ENCODE measurements around the gene MED12.

Gene MED12

DNA sequence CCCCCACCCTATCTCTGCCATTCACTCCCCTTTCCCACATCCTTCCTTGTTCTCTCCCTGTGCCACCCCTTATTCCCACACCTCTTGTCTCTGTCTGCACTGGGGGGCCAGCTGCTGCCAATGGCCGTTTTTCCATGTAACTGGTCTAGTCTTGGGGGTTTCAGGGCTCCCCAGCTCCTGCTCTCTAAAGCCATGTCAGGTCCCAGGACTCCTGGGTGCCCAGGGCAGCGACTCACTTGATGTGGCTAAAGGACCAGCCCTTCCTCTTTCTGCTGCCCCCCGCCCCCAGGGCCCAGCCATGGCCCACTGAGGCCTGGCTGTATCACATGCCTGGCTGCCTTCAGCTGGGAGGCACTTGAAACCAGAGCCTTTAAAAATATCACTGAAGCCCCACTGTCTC is 36.2 kb downstream of the MED12 start:
- H3K4me3 ChIP-seq (ENCODE audit: low read depth, low read length): no peak overlapping the region
- TF ChIP-seq, protein P1, sequence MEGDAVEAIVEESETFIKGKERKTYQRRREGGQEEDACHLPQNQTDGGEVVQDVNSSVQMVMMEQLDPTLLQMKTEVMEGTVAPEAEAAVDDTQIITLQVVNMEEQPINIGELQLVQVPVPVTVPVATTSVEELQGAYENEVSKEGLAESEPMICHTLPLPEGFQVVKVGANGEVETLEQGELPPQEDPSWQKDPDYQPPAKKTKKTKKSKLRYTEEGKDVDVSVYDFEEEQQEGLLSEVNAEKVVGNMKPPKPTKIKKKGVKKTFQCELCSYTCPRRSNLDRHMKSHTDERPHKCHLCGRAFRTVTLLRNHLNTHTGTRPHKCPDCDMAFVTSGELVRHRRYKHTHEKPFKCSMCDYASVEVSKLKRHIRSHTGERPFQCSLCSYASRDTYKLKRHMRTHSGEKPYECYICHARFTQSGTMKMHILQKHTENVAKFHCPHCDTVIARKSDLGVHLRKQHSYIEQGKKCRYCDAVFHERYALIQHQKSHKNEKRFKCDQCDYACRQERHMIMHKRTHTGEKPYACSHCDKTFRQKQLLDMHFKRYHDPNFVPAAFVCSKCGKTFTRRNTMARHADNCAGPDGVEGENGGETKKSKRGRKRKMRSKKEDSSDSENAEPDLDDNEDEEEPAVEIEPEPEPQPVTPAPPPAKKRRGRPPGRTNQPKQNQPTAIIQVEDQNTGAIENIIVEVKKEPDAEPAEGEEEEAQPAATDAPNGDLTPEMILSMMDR (IDR thresholded peaks at IDR 0.05; ENCODE audit: low read depth, low read length): no peak
- DNase-seq (ENCODE audit: low read depth, low spot score): no peak
- in situ Hi-C loops (cut with HindIII; ENCODE audit: low sequenced_read_pairs): no loop called here

DNA sequence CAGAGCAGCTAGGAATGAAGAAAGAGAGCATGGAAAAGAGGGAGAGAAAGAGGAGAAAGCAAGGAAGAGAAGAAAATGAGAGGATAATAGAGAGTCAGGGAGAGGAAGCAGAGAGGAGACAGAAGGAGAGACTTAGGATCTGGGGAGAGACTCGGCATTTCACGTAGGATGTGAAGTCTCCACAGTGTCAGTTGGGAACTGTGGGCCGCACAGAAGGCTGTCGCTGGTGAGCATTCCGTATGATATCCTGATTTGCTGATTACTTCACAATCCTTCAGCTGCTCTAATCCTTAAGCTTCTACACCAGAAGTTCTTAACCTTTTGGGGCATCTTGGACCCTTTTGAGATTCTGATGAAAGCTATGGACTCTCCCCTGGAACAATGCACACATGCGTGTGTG is 40.2 kb downstream of the MED12 start:
- in situ Hi-C loops (cut with HindIII; ENCODE audit: low sequenced_read_pairs): no loop called here
- no peak for DNase-seq (ENCODE audit: low read depth, low spot score)
- H3K4me3 ChIP-seq (ENCODE audit: low read depth, low read length): no peak overlapping the region
- TF ChIP-seq, protein P1 (IDR thresholded peaks at IDR 0.05; ENCODE audit: low read depth, low read length): no peak

DNA sequence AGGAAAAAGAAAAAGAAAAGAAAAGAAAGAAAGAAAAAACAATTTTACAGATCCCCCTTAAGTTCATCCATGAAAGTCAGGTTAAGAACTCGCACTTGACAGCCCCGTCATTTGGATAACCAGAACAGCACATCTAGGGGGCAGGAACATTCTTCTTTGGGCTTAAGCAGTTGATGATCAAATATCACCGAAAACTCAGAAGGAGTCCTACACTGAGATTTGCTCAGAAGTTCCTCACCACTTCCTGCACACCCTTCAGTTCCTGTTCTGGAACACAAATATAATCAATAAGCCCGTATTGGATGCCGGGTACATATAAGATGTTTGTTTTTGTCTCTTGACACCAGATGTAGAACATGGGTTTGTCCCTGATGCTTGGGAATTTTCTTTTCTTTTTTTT is 40.9 kb downstream of the MED12 start:
- DNase-seq (ENCODE audit: low read depth, low spot score): no peak
- TF ChIP-seq, protein P1 (IDR thresholded peaks at IDR 0.05; ENCODE audit: low read depth, low read length): no peak
- no peak overlapping the region for H3K4me3 ChIP-seq (ENCODE audit: low read depth, low read length)
- in situ Hi-C loops (cut with HindIII; ENCODE audit: low sequenced_read_pairs): no loop called here

DNA sequence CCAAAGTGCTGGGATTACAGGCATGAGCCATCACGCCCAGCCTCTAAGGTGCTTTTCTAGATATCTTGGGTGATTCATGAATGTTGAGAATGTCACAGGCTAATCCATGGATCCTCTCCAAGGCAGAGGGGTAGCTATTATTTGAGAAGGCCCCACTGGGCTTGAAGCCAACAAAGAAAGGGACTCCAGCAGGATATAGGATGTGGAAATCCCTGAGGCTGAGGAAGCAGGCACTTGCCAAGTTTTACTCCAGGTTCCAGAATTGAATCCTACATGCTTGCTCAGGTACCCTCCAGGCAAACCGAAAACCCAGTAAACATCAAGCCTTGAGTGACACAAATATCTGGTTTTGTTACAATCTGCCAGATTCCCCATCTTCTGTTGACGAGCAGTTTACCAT is 42.1 kb downstream of the MED12 start:
- H3K4me3 ChIP-seq (ENCODE audit: low read depth, low read length): no peak overlapping the region
- TF ChIP-seq, protein P1 (IDR thresholded peaks at IDR 0.05; ENCODE audit: low read depth, low read length): no peak
- no peak for DNase-seq (ENCODE audit: low read depth, low spot score)

DNA sequence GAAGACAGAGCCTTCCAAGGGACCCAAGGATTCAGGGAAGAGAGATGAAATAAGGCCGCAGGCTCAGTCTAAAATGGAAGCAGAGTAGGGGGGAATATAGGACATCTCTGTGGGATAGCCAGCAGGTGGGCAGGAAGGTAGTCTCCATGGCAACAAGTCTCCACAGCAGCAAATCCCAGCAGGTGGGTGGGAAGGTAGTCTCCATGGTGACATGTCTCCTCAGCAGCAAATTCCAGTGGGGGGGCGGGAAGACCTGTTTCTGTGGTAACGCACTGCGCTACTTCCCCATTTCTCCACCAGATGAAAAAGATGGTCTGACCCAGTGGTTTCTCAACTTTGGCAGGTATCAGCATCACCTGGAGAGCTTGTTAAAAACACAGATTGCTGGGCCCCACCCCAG is 44.6 kb downstream of the MED12 start:
- TF ChIP-seq, protein P1 (IDR thresholded peaks at IDR 0.05; ENCODE audit: low read depth, low read length): no peak
- H3K4me3 ChIP-seq (ENCODE audit: low read depth, low read length): no peak overlapping the region
- in situ Hi-C loops (cut with HindIII; ENCODE audit: low sequenced_read_pairs): no loop called here

More for the DNA sequence above, 42.1 kb downstream of the MED12 start:
- in situ Hi-C loops (cut with HindIII; ENCODE audit: low sequenced_read_pairs): no loop called here

DNA sequence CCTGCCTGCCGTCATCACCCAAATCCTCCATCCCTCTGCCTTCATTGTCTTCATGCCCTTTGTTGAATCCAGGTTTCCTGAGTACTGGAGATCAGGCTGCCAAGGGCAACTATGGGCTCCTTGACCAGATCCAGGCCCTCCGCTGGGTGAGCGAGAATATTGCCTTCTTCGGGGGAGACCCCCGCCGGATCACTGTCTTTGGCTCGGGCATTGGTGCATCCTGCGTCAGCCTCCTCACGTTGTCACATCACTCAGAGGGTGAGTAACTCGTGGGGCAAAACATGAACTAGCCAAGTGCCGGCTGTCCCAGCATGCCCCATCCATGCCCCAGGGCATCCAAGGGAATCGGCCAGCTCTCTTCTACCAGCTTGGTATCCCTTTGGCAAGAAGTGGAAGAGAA is 45.7 kb downstream of the MED12 start:
- TF ChIP-seq, protein P1 (IDR thresholded peaks at IDR 0.05; ENCODE audit: low read depth, low read length): no peak
- in situ Hi-C loops (cut with HindIII; ENCODE audit: low sequenced_read_pairs): no loop called here
- DNase-seq (ENCODE audit: low read depth, low spot score): no peak
- H3K4me3 ChIP-seq (ENCODE audit: low read depth, low read length): no peak overlapping the region

More for the DNA sequence above, 44.6 kb downstream of the MED12 start:
- no peak for DNase-seq (ENCODE audit: low read depth, low spot score)

DNA sequence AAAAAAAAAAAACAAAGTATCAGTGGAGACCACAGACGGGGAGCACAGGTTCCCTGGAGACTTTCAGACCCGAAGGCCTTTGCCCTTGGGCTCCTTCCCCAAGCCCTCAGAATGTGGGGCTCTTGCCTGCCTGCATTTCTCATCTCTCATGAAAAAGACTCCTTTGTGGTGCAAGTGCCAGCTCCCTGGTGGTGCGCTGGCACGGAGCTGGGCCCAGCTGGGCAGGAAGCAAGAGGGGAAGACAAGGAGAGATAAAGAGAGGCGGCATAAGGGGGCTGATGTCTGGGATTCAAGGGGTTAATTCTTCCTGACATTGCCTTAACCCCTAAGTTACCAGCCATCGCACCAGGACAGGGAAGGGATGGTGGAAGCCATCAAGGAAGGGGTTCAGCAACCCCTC is 48.1 kb downstream of the MED12 start:
- TF ChIP-seq, protein P1 (IDR thresholded peaks at IDR 0.05; ENCODE audit: low read depth, low read length): no peak
- in situ Hi-C loops (cut with HindIII; ENCODE audit: low sequenced_read_pairs): no loop called here
- DNase-seq (ENCODE audit: low read depth, low spot score): no peak
- H3K4me3 ChIP-seq (ENCODE audit: low read depth, low read length): no peak overlapping the region

All from astrocyte of the spinal cord (primary cell).